Head of caudate nucleus (tissue), 42 donors: Measurements from ENCODE around the gene TMPRSS11B.
"Not testable (repeated sequence)": the region's sequence is repeated elsewhere in the genome, so short reads cannot be mapped to it uniquely, and the experiment has no call there.

Experiments
- DNase-seq, 42 donors: peaks; one replicate each; pipeline versions ENCODE4 v3.0.0 to v3.0.0-alpha.2; 2020 to 2021; ENCODE audit warnings: mixed read lengths in 7 of 42
- intact Hi-C: fragments of 100-400 bp; cut with DNase I; formaldehyde crosslinking; loops from one replicate; pipeline ENCODE4 v1.15.0; 2022

The TMPRSS11B gene, protein sequence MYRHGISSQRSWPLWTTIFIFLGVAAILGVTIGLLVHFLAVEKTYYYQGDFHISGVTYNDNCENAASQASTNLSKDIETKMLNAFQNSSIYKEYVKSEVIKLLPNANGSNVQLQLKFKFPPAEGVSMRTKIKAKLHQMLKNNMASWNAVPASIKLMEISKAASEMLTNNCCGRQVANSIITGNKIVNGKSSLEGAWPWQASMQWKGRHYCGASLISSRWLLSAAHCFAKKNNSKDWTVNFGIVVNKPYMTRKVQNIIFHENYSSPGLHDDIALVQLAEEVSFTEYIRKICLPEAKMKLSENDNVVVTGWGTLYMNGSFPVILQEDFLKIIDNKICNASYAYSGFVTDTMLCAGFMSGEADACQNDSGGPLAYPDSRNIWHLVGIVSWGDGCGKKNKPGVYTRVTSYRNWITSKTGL

DNA sequence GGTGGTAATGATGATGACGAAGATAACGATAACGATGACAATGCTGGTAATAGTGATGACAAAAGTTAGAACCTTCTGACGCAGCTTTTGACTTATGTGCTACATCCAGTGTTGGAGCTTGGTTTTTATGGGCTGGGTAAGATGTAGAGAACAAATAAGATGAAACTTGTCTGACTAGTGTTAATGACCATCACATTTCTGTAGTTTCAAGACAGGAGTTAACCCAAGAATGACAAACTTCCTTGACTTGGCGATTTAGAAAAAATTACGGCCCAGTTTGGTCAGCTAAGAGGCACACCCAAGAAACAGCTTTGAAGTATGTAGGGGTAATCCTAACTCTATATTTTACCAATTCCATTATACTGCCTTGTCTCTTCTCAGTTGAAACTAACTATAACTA lies at the start of gene TMPRSS11B:
TSS of gene TMPRSS11B (minus strand) at position 101 of the 400 bp plus-strand sequence. CDS start 136 bp downstream, outside the sequence.
- no peak for DNase-seq
- intact Hi-C loops, result no loop called here

DNA sequence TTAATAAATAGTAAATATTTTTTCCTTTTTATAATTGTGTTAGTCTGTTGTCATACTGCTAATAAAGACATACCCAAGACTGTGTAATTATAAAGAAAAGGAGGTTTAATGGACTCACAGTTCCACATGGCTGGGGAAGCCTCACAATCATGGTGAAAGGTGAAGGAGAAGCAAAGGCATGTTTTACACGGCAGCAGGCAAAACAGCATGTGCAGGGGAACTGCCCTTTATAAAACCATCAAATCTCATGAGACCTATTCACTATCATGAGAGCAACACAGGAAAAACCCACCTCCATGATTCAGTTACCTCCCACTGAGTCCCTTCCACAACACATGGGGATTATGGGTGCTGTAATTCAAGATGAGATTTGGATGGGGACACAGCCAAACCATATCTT lies 45.8 kb upstream of the TMPRSS11B start:
- intact Hi-C loops, result no loop called here
- DNase-seq, result no peak

DNA sequence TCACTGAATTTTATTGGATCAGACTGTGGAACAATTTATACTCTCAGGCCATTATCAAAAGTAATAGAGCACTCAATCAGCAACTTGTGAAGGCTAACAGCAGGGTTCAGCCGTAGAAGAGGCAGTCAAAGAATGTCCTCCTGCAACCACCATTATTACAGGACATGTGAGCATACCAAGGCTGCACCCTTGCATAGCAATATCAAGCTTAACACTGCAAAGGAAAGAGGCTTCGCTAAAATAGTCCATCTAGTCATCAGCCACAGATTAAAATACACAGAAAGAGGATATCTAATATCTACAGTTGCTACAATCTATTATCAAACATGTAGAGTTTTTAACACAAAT lies 42.9 kb upstream of the TMPRSS11B start:
- no peak for DNase-seq
- intact Hi-C loops, result no loop called here

DNA sequence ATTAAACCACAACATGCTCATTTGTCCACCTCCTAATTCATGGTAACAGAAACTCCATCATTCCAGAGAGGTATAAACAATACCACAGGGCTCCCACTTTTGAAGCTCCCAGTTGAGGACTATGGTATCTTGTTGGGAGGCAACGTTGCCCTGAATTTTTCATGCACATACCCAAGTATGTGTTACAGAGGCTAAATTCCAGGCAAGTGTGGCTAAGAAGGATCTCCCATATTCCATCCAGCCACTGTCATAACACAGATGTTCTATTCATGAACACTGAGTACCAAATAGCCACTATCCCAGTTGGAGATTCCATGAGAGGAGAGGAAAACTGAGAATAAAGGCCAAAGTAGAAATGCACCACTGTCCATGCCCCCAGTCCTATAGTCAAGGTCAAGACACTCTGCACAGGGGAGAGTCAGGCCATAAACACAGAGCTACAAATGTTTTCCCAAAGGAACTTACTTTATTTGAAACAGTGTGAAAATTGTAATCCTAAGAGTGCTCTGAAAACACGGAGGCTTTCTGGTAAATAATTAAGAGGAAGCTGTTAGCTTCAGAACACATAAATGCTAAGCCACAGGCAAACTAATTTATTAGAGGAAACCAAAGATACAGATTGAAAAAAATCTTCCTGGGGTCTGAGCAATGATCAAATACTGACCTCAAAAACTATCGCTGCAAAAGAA lies 42.4 kb upstream of the TMPRSS11B start:
- no peak for DNase-seq
- intact Hi-C loops, result no loop called here

DNA sequence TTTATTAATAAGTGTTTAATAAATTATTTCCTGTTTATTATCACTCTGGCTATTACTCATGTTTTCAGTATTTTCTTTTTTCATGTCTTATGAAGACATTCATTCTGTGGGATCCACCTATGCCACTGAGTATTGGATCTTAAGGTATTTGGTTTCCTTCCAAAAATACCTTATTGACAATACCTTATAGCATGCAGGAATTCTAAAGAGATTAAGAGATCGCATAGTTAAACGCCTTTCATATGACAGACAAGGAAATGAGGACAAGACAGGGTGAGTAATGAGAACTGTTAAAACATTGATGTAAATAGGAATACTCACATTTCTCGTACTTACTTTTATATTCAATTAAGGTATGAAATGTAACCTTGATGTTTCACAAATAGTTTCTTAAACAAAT lies 38.2 kb upstream of the TMPRSS11B start:
- DNase-seq, result no peak
- intact Hi-C loops, result no loop called here

DNA sequence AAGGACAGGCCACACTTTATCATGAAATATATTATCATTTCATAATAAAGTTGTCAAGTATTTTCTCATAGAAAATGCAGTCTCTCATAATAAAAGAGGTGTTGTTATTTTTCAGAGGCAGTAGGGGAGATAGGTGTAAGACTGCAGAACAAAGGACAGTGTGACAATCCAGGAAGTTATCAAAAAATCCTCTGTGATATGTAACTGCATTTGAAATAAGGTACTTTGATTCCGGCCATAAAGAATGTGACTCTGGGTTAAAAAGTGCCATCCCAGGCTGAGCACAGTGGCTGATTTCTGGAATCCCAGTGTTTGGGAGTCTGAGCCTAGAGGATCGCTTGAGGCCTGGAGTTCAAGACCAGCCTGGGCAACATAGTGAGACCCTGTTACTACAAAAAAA lies 37.6 kb upstream of the TMPRSS11B start:
- DNase-seq, result no peak
- intact Hi-C loops, result no loop called here

DNA sequence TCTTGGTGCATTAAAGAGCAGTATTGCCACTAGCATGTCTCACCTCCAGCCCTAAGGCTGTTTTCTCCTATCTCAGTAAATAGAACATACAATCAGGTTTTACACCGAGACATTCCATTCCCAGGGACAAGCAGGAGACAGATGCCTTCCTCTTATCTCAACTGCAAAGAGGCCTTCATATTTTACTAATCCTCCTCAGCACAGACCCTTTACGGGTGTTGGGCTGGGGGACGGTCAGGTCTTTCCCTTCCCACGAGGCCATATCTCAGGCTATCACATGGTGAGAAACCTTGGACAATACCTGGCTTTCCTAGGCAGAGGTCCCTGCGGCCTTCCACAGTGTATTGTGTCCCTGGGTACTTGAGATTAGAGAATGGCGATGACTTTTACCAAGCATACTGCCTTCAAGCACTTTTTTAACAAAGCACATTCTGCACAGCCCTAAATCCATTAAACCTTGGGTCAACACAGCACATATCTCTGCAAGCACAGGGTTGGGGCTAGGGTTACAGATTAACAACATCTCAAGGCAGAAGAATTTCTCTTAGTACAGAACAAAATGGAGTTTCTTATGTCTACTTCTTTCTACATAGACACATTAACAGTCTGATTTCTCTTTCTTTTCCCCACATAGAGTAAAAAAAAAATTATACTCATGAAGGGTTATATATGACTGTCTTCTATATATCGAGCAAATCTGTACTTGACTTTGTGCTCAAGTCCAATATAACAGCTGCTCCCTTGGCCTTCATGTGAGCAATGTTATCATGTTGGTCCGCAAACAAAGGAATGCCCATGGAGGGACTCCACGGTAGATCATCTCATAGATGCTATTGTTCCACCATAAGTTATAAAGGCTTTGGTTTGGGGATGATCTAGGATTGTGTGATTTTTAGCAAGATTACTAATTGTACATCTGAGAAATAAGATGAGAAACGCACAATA lies 36.6 kb upstream of the TMPRSS11B start:
- DNase-seq, intact Hi-C loops: not testable (repeated sequence)

DNA sequence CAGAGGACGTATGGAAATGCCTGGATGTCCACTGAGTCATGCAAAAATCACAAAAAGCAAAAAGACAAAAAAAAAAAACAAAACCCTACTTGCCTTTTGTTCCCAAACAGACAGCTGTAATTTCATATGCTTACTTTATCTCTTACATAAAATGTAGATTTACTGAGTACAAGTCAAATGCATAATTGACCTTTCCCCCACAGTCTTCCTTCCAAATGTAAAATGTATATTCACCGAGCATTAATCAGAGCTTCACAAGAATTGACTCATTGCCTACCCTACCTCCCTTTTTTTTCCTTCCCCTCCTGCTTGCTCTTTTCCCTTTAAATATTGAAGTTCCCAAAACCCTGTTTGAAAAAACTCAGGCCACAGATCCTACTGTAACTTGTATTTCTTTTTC lies 32.5 kb upstream of the TMPRSS11B start:
- no peak for DNase-seq
- intact Hi-C loops, result no loop called here

DNA sequence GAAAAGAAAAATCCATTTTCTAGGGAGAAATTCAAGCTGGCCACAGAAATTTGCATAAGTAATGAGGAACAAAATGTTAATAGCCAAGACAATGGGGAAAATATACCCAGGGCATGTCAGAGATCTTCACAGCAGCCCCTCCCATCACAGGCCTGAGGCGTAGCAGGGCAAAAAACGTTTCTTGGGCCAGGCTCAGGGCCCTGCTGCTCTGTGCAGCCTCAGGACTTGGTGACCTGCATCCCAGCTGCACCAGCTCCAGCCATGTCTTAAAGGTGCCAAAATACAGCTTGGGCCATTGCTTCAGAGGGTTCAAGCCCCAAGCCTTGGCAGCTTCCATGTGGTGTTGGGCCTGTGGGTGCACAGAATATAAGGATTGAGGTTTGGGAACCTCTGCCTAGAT lies 32.1 kb upstream of the TMPRSS11B start:
- intact Hi-C loops, result no loop called here
- DNase-seq, result no peak

DNA sequence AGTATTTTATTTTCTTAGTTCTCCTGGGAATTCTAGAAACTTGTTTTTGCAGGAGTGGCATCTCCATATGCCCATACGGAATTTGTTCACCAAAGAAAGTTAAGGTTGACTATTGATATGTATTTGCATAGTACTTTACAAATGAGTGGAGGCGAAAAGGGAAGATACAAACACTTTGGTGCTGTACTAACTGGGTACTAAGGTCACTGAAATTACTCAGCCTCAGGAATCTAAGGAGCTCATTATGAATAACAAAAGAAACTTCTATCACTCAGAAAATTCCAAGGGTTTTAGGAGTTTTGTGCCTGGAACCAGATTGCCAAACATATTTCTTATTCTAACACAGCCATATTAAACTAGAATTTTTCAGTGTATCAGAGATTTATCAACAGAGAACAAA lies 27.4 kb upstream of the TMPRSS11B start:
- intact Hi-C loops, result loop anchor here (5.0 kb wide), 1 partner anchor 104 kb away; no protein-coding TSS in a partner anchor
- no peak for DNase-seq

DNA sequence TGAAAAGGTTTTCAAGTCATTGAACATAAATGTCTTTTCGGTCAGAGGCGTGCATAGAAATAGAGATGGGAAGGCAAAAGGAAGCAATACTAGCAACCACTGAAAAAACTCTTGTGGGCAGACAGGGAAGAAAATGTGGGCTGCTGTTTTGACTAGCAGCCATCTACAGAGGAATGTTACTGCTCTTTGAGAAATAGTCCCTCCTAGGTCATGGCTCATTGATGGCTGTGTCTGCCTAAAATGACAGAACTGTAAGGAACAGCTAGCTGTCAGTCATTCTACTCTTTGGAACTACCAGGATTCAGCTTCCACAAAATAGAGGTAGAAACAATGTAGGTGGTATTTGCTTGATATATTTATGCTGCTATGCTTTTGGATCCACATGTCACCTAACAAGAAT lies 26.9 kb upstream of the TMPRSS11B start:
- DNase-seq, result no peak
- intact Hi-C loops, result loop anchor here (5.0 kb wide), 1 partner anchor 105 kb away; no protein-coding TSS in a partner anchor

DNA sequence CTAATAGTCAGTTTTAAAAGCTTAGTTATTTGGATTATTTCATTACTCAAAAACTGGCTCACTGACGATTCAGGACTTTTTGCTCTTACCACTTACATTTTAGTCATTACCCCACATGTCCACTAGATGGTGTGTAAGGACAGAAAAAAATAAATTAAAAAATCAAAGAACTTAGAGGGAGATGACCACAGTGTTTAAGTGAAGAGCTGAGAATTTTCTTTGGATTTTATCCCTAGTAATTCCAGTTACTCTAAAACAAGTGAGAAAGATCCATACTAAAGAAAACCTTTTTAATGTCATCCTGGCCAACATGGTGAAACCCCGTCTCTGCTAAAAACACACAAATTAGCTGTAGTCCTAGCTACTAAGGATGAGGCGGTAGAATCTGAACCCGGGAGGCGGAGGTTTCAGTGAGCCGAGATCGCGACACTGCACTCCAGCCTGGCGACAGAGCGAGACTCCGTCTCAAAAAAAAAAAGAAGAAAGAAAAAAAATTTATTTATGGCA lies 26.4 kb upstream of the TMPRSS11B start:
- intact Hi-C loops, result loop anchor here (5.0 kb wide), 1 partner anchor 105 kb away; no protein-coding TSS in a partner anchor
- peak in 5 of 42 donors; percentile 3 to 37 (median 11) for DNase-seq

DNA sequence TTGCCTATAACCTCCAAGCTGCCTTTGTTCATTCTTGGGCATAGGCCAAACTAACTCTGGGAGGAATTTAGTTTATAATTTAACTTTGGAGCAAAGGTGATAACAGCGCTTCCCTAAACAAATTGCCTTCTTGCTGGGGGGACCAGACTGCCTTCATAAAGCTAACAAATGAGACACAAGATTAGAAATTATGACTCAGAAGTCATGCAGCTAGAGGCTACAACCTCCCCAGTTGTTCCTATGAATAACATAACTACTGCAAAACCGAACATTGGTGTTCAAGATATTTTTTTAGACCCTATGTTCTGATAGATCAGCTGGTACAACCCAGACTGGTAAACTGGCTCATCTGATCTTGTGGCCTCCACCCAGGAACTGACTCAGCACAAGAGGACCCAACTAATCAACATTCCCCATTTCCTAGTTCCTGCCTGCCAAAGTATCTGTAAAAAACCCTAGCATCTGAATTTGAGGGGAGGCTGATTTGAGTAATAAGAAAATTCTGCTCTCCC lies 22.0 kb upstream of the TMPRSS11B start:
- DNase-seq, result no peak
- intact Hi-C loops, result no loop called here

DNA sequence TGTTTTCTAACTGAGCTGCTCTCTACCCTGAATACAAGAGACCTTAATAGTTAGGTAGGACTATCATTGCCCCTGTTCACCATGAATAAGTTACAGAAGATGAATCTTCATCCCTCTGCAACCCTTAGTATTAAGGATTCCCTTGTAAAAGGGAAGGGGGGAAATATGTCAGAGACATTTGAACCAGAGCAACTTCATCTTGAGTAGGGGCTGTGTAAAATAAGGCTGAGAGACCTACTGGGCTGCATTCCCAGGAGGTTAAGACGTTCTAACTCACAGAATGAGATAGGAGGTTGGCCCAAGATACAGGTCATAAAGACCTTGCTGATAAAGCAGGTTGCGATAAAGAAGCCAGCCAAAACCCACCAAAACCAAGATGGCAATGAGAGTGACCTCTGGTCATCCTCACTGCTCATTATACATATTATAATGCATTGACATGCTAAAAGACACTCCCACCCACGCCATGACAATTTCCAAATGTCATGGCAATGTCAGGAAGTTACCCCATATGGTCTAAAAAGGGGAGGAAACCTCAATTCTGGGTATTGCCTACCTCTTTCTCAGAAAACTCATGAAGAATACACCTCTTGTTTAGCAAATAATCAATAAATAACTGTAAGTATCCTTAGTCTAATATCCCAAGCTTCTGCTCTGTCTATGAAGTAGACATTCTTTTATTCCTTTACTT lies 19.5 kb upstream of the TMPRSS11B start:
- intact Hi-C loops, result no loop called here
- no peak for DNase-seq

DNA sequence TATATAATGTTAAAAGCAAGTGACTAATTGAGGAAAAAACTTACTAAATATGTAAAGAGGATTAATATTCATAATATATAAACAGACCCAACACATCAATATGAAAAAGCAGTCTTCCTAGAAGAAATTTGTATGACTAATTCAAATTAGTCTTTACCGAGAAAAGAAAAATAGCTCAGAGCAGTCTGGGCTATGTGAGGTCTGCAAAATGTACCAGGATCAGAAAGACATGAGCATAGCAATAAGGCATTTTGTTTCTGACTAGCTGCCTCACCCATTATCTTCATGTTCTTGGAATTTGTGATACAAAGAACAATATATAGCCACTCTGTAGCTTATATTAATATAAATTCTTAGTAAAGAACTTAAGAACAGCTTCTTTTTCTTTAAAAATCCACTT lies 13.7 kb upstream of the TMPRSS11B start:
- intact Hi-C loops, result no loop called here
- no peak for DNase-seq

DNA sequence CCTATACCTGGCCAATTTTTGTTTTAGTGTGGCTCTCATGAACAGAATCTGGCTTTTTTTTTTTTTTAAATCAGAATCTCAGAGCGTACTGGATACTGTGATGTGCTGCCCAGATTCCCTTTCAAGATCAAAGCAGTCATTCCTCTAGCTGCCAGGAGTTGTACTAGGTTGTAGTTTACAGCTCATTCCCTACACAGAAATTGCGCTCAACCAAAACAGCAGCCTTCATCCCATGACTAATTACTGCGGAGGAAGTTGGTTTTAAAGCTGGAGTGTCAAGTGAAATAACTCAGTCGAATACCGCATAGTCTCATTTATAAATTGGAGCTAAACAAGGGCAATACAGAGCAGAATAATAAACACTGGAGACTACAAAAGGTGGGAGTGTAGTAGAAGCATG lies 12.2 kb upstream of the TMPRSS11B start:
- intact Hi-C loops, result no loop called here
- no peak for DNase-seq

DNA sequence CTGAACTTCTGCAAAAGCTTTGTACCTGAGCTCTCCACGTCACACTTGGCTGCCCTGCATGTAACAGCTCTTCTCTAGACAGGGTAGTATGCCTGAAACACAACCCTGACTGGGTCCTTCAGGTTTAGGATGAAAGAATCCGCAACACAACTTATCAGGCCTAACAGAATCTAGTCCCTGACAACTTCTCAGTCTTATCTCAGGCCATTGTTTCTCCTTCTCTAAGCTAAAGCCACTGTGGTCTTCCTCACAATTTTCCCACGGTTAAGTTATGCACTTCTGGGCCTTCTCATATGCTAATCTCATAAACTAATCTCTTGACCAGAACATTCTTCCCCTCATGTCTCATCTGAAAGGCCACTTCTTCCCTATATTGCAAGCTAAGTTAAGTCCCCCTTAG lies 10.8 kb upstream of the TMPRSS11B start:
- intact Hi-C loops, result no loop called here
- no peak for DNase-seq

DNA sequence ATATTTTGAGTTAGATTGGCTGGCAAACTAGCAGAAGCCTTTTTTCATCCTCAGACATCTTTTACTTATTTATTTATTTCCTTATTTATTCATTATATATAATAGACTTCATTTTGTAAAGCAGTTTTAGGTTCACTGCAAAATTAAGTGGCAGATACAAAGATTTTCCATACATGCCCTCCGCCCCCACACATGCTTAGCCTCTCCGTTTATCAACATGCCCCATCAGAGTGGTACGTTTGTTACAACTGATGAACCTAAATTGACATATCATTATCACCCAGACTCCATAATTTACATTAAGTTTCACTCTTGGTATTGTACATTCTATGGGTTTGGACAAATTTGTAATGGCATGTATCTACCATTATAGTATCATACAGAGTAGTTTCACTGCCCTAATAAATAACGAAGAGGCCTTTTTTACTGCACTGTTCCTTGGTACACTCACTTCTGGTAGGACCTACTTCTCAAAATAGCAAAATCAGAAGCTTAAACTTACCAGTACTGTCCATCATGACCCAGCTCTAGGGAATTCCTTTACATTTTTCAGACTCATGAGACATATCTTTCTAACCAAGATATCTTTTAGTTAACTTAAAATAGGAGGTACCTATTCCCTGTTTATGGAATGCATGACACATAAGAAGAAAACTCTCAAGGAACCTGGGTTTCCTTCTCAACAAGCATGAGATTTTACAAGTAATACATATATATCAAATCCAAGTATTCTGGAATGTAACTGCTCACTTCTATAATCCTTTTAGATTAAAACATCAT lies 4.8 kb upstream of the TMPRSS11B start:
- intact Hi-C loops, result no loop called here
- DNase-seq, result no peak
